Measurements from ENCODE around the gene RIC8A. TPM values are rescaled to one million over a fixed set of nuclear protein-coding genes. Genes with fewer than 3 reads are reported as not detected.
"Not testable (repeated sequence)": the region's sequence is repeated elsewhere in the genome, so short reads cannot be mapped to it uniquely, and the experiment has no call there.

Gene RIC8A
- total RNA-seq, 2 experiments from 2014 or later = 97.6 to 125 TPM

GRCh38 chr11:218815-219593 lies 11.5 kb downstream of the RIC8A start:
- POLR2A ChIA-PET = interaction anchor here (1.2 kb wide), 1 partner anchor 11 kb away, joined by 3 read pairs; no protein-coding TSS in a partner anchor
- no TSS peak for BruUV-seq (replicated peaks)
- H3K9me2 ChIP-seq (ENCODE audit: insufficient read depth, low read length) = no peaks in the 10 kb centered on the region

DNA sequence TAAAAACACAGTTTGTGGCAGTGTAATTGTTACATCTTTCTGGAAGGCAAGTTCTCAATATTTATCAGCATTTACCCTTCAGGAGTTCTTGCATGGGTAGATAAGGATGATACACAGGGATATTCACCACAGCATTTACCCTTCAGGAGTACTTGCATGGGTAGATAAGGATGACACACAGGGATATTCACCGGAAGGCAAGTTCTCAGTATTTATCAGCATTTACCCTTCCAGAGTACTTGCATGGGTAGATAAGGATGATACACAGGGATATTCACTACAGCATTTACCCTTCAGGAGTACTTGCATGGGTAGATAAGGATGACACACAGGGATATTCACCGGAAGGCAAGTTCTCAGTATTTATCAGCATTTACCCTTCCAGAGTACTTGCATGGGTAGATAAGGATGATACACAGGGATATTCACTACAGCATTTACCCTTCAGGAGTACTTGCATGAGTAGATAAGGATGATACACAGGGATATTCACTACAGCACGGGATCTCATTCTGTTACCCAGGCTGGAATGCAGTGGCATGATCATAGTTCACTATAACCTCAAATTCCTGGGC lies 13.2 kb downstream of the RIC8A start:
- H3K4me3 ChIP-seq (ENCODE audit: low read depth, low read length, poor library complexity, severe bottlenecking); H3K79me2 ChIP-seq (ENCODE audit: insufficient read depth, low read depth, low read length); CTCF ChIA-PET (ENCODE audit: unreplicated experiment); BruUV-seq (replicated peaks); H4K20me1 ChIP-seq (ENCODE audit: insufficient read depth, low read length); H3K9me3 ChIP-seq (ENCODE audit: low read length); H3K4me2 ChIP-seq (ENCODE audit: low read length); H3K9me2 ChIP-seq (ENCODE audit: insufficient read depth, low read length); H2AFZ ChIP-seq (ENCODE audit: low read length); H3K36me3 ChIP-seq (ENCODE audit: insufficient read depth, low read length); H3K27ac ChIP-seq (ENCODE audit: low read depth, low read length, poor library complexity, severe bottlenecking); H3K4me1 ChIP-seq (ENCODE audit: insufficient read depth, low read length, poor library complexity, severe bottlenecking); DNase-seq (ENCODE audit: low spot score); intact Hi-C loops (cut with micrococcal nuclease; ENCODE audit: unreplicated experiment): not testable (repeated sequence)
- POLR2A ChIA-PET = interaction anchor here (0.5 kb wide), 1 partner anchor 17 kb away, joined by 3 read pairs; no protein-coding TSS in a partner anchor

More at GRCh38 chr11:218815-219593, 11.5 kb downstream of the RIC8A start:
- H2AFZ ChIP-seq (ENCODE audit: low read length) = no peak overlapping the region
- H3K4me1 ChIP-seq (ENCODE audit: insufficient read depth, low read length, poor library complexity, severe bottlenecking) = no peaks in the 10 kb centered on the region
- CTCF ChIA-PET (ENCODE audit: unreplicated experiment) = no interaction called here
- DNase-seq (ENCODE audit: low spot score) = no peak
- H3K9me3 ChIP-seq (ENCODE audit: low read length) = no peaks in the 10 kb centered on the region
- TF ChIP-seq, protein P1, sequence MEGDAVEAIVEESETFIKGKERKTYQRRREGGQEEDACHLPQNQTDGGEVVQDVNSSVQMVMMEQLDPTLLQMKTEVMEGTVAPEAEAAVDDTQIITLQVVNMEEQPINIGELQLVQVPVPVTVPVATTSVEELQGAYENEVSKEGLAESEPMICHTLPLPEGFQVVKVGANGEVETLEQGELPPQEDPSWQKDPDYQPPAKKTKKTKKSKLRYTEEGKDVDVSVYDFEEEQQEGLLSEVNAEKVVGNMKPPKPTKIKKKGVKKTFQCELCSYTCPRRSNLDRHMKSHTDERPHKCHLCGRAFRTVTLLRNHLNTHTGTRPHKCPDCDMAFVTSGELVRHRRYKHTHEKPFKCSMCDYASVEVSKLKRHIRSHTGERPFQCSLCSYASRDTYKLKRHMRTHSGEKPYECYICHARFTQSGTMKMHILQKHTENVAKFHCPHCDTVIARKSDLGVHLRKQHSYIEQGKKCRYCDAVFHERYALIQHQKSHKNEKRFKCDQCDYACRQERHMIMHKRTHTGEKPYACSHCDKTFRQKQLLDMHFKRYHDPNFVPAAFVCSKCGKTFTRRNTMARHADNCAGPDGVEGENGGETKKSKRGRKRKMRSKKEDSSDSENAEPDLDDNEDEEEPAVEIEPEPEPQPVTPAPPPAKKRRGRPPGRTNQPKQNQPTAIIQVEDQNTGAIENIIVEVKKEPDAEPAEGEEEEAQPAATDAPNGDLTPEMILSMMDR (conservative IDR thresholded peaks at IDR 0.05; ENCODE audit: low read length) = no peak
- TF ChIP-seq EZH2phosphoT487 (IDR thresholded peaks at IDR 0.05; ENCODE audit: borderline replicate concordance, low read depth, low read length) = no peak
- peaks cover 25% of the 10 kb centered on the region for H3K36me3 ChIP-seq (ENCODE audit: insufficient read depth, low read length)
- no peaks in the 10 kb centered on the region for H3K79me2 ChIP-seq (ENCODE audit: insufficient read depth, low read depth, low read length)
- no peak overlapping the region for H3K27ac ChIP-seq (ENCODE audit: low read depth, low read length, poor library complexity, severe bottlenecking)
- no peak overlapping the region for H3K4me3 ChIP-seq (ENCODE audit: low read depth, low read length, poor library complexity, severe bottlenecking)
- intact Hi-C loops (cut with micrococcal nuclease; ENCODE audit: unreplicated experiment) = no loop called here
- H3K4me2 ChIP-seq (ENCODE audit: low read length) = no peak overlapping the region
- no peaks in the 10 kb centered on the region for H4K20me1 ChIP-seq (ENCODE audit: insufficient read depth, low read length)

DNA sequence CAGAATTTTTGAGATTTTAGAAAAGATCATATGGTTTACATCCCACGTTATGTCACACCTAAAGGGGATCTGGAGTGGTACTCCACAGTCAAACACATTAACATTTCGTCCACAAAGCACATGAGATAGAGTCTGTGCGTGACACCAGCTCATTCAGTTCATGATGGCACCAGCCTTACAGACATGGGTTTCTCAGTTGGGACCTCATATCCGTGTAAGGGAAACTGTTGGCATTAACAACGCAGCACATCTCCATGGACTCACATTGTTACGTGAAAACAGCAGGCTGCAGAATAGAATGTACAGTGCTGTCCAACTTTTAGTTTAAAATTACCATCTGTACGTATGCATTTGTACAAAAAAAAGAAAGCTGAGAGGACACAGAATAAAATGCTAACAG lies 14.0 kb downstream of the RIC8A start:
- H3K9me2 ChIP-seq (ENCODE audit: insufficient read depth, low read length) = no peaks in the 10 kb centered on the region
- no peak overlapping the region for H3K4me3 ChIP-seq (ENCODE audit: low read depth, low read length, poor library complexity, severe bottlenecking)
- POLR2A ChIA-PET = no interaction called here
- no peaks in the 10 kb centered on the region for H4K20me1 ChIP-seq (ENCODE audit: insufficient read depth, low read length)
- no peak for TF ChIP-seq EZH2phosphoT487 (IDR thresholded peaks at IDR 0.05; ENCODE audit: borderline replicate concordance, low read depth, low read length)
- TF ChIP-seq, protein P1 (conservative IDR thresholded peaks at IDR 0.05; ENCODE audit: low read length) = no peak
- H3K4me1 ChIP-seq (ENCODE audit: insufficient read depth, low read length, poor library complexity, severe bottlenecking) = no peaks in the 10 kb centered on the region
- H3K9me3 ChIP-seq (ENCODE audit: low read length) = no peaks in the 10 kb centered on the region
- DNase-seq (ENCODE audit: low spot score) = no peak
- no TSS peak for BruUV-seq (replicated peaks)
- no peaks in the 10 kb centered on the region for H3K79me2 ChIP-seq (ENCODE audit: insufficient read depth, low read depth, low read length)
- no peak overlapping the region for H3K27ac ChIP-seq (ENCODE audit: low read depth, low read length, poor library complexity, severe bottlenecking)
- no peak overlapping the region for H3K4me2 ChIP-seq (ENCODE audit: low read length)
- H3K36me3 ChIP-seq (ENCODE audit: insufficient read depth, low read length) = peaks cover 3% of the 10 kb centered on the region; the same call in 1 of the 2 replicates
- CTCF ChIA-PET (ENCODE audit: unreplicated experiment) = no interaction called here
- intact Hi-C loops (cut with micrococcal nuclease; ENCODE audit: unreplicated experiment) = no loop called here
- no peak overlapping the region for H2AFZ ChIP-seq (ENCODE audit: low read length)

Data from OCI-LY7 (cell line).